Neural cell (in vitro differentiated cells): ENCODE results near the gene SH3TC2. TPM values are rescaled to one million over a fixed set of nuclear protein-coding genes. Genes with fewer than 3 reads are reported as not detected.

Source experiments
- H2AFZ ChIP-seq: fragments of 200-600, 300-800 bp; sonication (generic), shearing (Covaris generic); 2 replicates; pipeline ENCODE4 v1.6.0; 2014; ENCODE audit warnings: low read depth, mild to moderate bottlenecking, antibody characterized with exemption, low read length, moderate library complexity
- H3F3A ChIP-seq: fragments of 200-600 bp; shearing (Covaris generic); 2 replicates; pipeline ENCODE4 v1.6.1; 2016; ENCODE audit warnings: mild to moderate bottlenecking, moderate library complexity, mixed read lengths, antibody characterized with exemption, low read length; ENCODE audit not compliant: insufficient read depth, poor library complexity, severe bottlenecking
- H3K27ac ChIP-seq: fragments of 200-600, 300-800 bp; sonication (generic), shearing (Covaris generic); 2 replicates; pipeline ENCODE4 v1.5.1; 2014; ENCODE audit warnings: mild to moderate bottlenecking, low read length, moderate library complexity
- H3K27me3 ChIP-seq: fragments of 300-800, 200-600 bp; sonication (generic), shearing (Covaris generic); 2 replicates; pipeline ENCODE4 v1.6.0; 2014; ENCODE audit warnings: mild to moderate bottlenecking, low read depth, low read length, moderate library complexity; ENCODE audit not compliant: insufficient read depth
- H3K36me3 ChIP-seq: fragments of 300-800, 200-600 bp; sonication (generic), shearing (Covaris generic); 2 replicates; pipeline ENCODE4 v1.5.1; 2014; ENCODE audit warnings: mild to moderate bottlenecking, antibody characterized with exemption, low read length, moderate library complexity; ENCODE audit not compliant: insufficient read depth
- H3K4me2 ChIP-seq: fragments of 300-800, 200-600 bp; sonication (generic), shearing (Covaris generic); 2 replicates; pipeline ENCODE4 v1.6.0; 2014; ENCODE audit warnings: mild to moderate bottlenecking, low read length
- H3K4me3 ChIP-seq: fragments of 300-800, 200-600 bp; sonication (generic), shearing (Covaris generic); 2 replicates; pipeline ENCODE4 v1.5.1; 2014; ENCODE audit warnings: mild to moderate bottlenecking, low read length, moderate library complexity
- H3K79me2 ChIP-seq: fragments of 200-600 bp; shearing (Covaris generic); replicated peaks from 2 replicates; pipeline ENCODE4 v1.6.0; 2014; ENCODE audit warnings: mild to moderate bottlenecking, low read length, moderate library complexity; ENCODE audit not compliant: insufficient read depth
- H3K9ac ChIP-seq: fragments of 300-800, 200-600 bp; sonication (generic), shearing (Covaris generic); 2 replicates; pipeline ENCODE4 v1.6.1; 2016; ENCODE audit warnings: mild to moderate bottlenecking, low read length, mixed read lengths
- H3K9me2 ChIP-seq: fragments of 200-600 bp; shearing (Covaris generic); 2 replicates; pipeline ENCODE4 v1.6.1; 2016; ENCODE audit warnings: mild to moderate bottlenecking, low read length, mixed read lengths; ENCODE audit not compliant: insufficient read depth
- H3K9me3 ChIP-seq: fragments of 200-600, 300-800 bp; sonication (generic), shearing (Covaris generic); 2 replicates; pipeline ENCODE4 v1.6.1; 2016; ENCODE audit warnings: mild to moderate bottlenecking, mixed run types, low read length, moderate library complexity, mixed read lengths
- H4K20me1 ChIP-seq: fragments of 200-600 bp; shearing (Covaris generic); 2 replicates; pipeline ENCODE4 v1.6.1; 2016; ENCODE audit warnings: mild to moderate bottlenecking, mixed run types; ENCODE audit not compliant: insufficient read depth
- CTCF ChIP-seq: fragments of 450-650 bp; IDR thresholded peaks from 2 replicates; pipeline ENCODE4 v1.5.1; 2014; ENCODE audit warnings: antibody characterized with exemption, mild to moderate bottlenecking, moderate library complexity; ENCODE audit not compliant: poor library complexity, severe bottlenecking
- EP300 ChIP-seq: fragments of 450-650 bp; conservative IDR thresholded peaks from 2 replicates; pipeline ENCODE4 v1.6.1; 2014; ENCODE audit warnings: antibody characterized with exemption, mild to moderate bottlenecking, moderate library complexity; ENCODE audit not compliant: poor library complexity, severe bottlenecking
- EZH2 ChIP-seq: fragments of 200-600, 300-800 bp; shearing (Covaris generic), sonication (generic); IDR thresholded peaks from 2 replicates; pipeline ENCODE4 v1.6.1; 2014; ENCODE audit warnings: antibody characterized with exemption, low read length, borderline replicate concordance, mild to moderate bottlenecking; ENCODE audit not compliant: insufficient read depth, poor library complexity, severe bottlenecking
- MXI1 ChIP-seq: fragments of 450-650 bp; conservative IDR thresholded peaks from 2 replicates; pipeline ENCODE4 v1.6.1; 2014; ENCODE audit warnings: antibody characterized with exemption, mild to moderate bottlenecking; ENCODE audit not compliant: poor library complexity, severe bottlenecking
- POLR2AphosphoS5 ChIP-seq: IDR thresholded peaks from 2 replicates; pipeline ENCODE4 v1.6.1; 2012
- RAD21 ChIP-seq: fragments of 450-650 bp; conservative IDR thresholded peaks from 2 replicates; pipeline ENCODE4 v1.6.1; 2014; ENCODE audit warnings: antibody characterized with exemption, mild to moderate bottlenecking, moderate library complexity
- REST ChIP-seq: IDR thresholded peaks from 2 replicates; pipeline ENCODE4 v1.6.1; 2012; ENCODE audit warnings: borderline replicate concordance
- SMC3 ChIP-seq: fragments of 450-650 bp; conservative IDR thresholded peaks from 2 replicates; pipeline ENCODE4 v1.6.1; 2014; ENCODE audit warnings: antibody characterized with exemption, mild to moderate bottlenecking, moderate library complexity; ENCODE audit not compliant: poor library complexity
- TAF1 ChIP-seq: IDR thresholded peaks from 2 replicates; pipeline ENCODE4 v1.6.1; 2012; ENCODE audit warnings: low read depth
- polyA plus RNA-seq: library from polyadenylated mRNA; depleted of rRNA; stranded (reverse); fragments of >200 nt; gene quantifications from 2 replicates; pipeline ENCODE4 v1.2.3, GENCODE V29; 2014

Gene SH3TC2
- polyA plus RNA-seq, 1 donor from 2014 or later, result not detected

- Histone ChIP-seq H3K79me2 (no peaks in the 10 kb centered on the region), H2AFZ (no peak overlapping the region), H3K9ac (no peak overlapping the region), H3K27me3 (no peaks in the 10 kb centered on the region), H3K9me2 (no peaks in the 10 kb centered on the region), H4K20me1 (no peaks in the 10 kb centered on the region), H3K9me3 (no peaks in the 10 kb centered on the region), H3K4me3 (no peak overlapping the region), H3K27ac (no peak overlapping the region), H3F3A (no peaks in the 10 kb centered on the region), H3K36me3 (no peaks in the 10 kb centered on the region), H3K4me2 (no peak overlapping the region)
- no peak for TF ChIP-seq TAF1
- no peak for TF ChIP-seq POLR2AphosphoS5
- TF ChIP-seq MXI1, result no peak
- no peak for TF ChIP-seq REST
These were observed 63.1 kb downstream of the SH3TC2 start for GRCh38 chr5:148999741-149000140.

- no peaks in the 10 kb centered on the region for H3F3A ChIP-seq
- H3K27me3 ChIP-seq, result no peaks in the 10 kb centered on the region
- no peak overlapping the region for H3K27ac ChIP-seq
- H3K9me2 ChIP-seq, result no peaks in the 10 kb centered on the region
- no peak overlapping the region for H2AFZ ChIP-seq
- no peak overlapping the region for H3K4me2 ChIP-seq
- H4K20me1 ChIP-seq, result no peaks in the 10 kb centered on the region
- TF ChIP-seq MXI1 (no peak), REST (no peak), EZH2 (no peak), TAF1 (no peak), SMC3 (no peak), CTCF (peak; percentile 32), POLR2AphosphoS5 (no peak), EP300 (no peak), RAD21 (peak; percentile 10)
- no peaks in the 10 kb centered on the region for H3K36me3 ChIP-seq
- no peaks in the 10 kb centered on the region for H3K9me3 ChIP-seq
- no peak overlapping the region for H3K4me3 ChIP-seq
- no peaks in the 10 kb centered on the region for H3K79me2 ChIP-seq
- no peak overlapping the region for H3K9ac ChIP-seq
These were observed 64.6 kb downstream of the SH3TC2 start for GRCh38 chr5:148998174-148998797.
